CD4-positive, alpha-beta T cell treated with Interleukin-17A for 1 hour (primary cell): ENCODE data around the gene GAS2L2.
"Not testable (repeated sequence)": the region's sequence is repeated elsewhere in the genome, so short reads cannot be mapped to it uniquely, and the experiment has no call there.

Experiments used
- DNase-seq: peaks from one replicate; pipeline ENCODE4 v3.0.0-alpha.2; 2020

GAS2L2 gene

GRCh38 chr17:35773129-35773528 lies 20.1 kb upstream of the GAS2L2 start:
- no peak for DNase-seq

GRCh38 chr17:35769895-35770486 lies 17.0 kb upstream of the GAS2L2 start:
- no peak for DNase-seq

- no peak for DNase-seq
Observed at GRCh38 chr17:35768797-35769196, 15.8 kb upstream of the GAS2L2 start.

- DNase-seq: peak; percentile 49
Observed at GRCh38 chr17:35766903-35767510, 14.0 kb upstream of the GAS2L2 start.

GRCh38 chr17:35766489-35766877 lies 13.4 kb upstream of the GAS2L2 start:
- no peak for DNase-seq

- no peak for DNase-seq
Observed at GRCh38 chr17:35765756-35766488, 12.9 kb upstream of the GAS2L2 start.

- DNase-seq: no peak
Observed at GRCh38 chr17:35765086-35765710, 12.2 kb upstream of the GAS2L2 start.

GRCh38 chr17:35764123-35764991 lies 11.3 kb upstream of the GAS2L2 start:
- peak; percentile 89 for DNase-seq

GRCh38 chr17:35763767-35764122 lies 10.7 kb upstream of the GAS2L2 start:
- no peak for DNase-seq

- DNase-seq: no peak
Observed at GRCh38 chr17:35761601-35762000, 8.6 kb upstream of the GAS2L2 start.

- DNase-seq: no peak
Observed at GRCh38 chr17:35760587-35760986, 7.5 kb upstream of the GAS2L2 start, which contains the start of gene C17orf50. C17orf50 (plus strand) TSS chr17:35760887; CDS start chr17:35760942, 55 bp downstream.

- DNase-seq: no peak
Observed at GRCh38 chr17:35757243-35757642, 4.2 kb upstream of the GAS2L2 start.

- no peak for DNase-seq
Observed at GRCh38 chr17:35752471-35752870, 568 bp downstream of the GAS2L2 start.

- not testable (repeated sequence) for DNase-seq
Observed at GRCh38 chr17:35751541-35751940, 1.5 kb downstream of the GAS2L2 start.

- no peak for DNase-seq
Observed at GRCh38 chr17:35750526-35751395, 2.3 kb downstream of the GAS2L2 start.

GRCh38 chr17:35749560-35750412 lies 3.3 kb downstream of the GAS2L2 start:
- no peak for DNase-seq

- DNase-seq: no peak
Observed at GRCh38 chr17:35748979-35749378, 4.1 kb downstream of the GAS2L2 start.

- no peak for DNase-seq
Observed at GRCh38 chr17:35748341-35748841, 4.6 kb downstream of the GAS2L2 start.

- DNase-seq: peak; percentile 83
Observed at GRCh38 chr17:35747540-35748017, 5.5 kb downstream of the GAS2L2 start.

GRCh38 chr17:35745749-35746320 lies 7.2 kb downstream of the GAS2L2 start:
- no peak for DNase-seq
